ENCODE results near the gene SLC6A18.

Gene SLC6A18

GRCh38 chr5:1294835-1295649 lies 69.9 kb downstream of the SLC6A18 start, which contains the start of gene TERT:
TSS of gene TERT (minus strand) at chr5:1295068. CDS start at chr5:1294989, 79 bp downstream.
- DNase-seq = no peak

GRCh38 chr5:1295650-1296037 lies 70.5 kb downstream of the SLC6A18 start:
- no peak for DNase-seq

All from cerebellar nuclear complex (tissue), 1 donor.